ENCODE data around the gene SLC18A2. TPM values are rescaled to one million over a fixed set of nuclear protein-coding genes. Genes with fewer than 3 reads are reported as not detected.

Gene SLC18A2
- total RNA-seq, 1 experiment from 2014 or later: not detected

DNA sequence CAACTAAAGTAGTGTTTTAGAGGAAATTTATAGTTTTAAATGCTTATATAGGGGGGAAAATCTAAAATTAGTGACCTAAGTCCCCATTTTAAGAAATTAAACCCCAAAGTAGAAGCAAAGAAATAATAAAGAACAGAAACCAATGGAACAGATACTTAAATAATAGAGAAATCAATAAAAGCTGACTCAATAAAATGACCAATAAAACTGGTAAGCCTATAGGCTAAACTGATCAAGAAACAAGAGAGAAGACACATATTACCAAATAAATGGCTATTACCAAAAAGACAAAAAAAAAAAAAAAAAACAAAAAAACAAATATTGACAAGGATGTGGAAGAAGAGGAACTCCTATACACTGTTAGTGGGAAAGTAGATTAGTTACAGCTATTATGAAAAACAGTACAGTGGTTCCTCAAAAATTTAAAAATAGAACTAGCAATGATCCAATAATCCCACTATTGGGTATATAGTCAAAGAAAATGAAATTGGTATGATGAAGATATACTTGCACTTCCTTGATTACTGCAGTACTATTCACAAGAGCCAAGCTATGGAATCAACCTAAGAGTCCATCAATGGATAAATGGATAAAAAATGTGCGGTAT, 53.2 kb downstream of the SLC18A2 start:
- intact Hi-C loops (cut with micrococcal nuclease; ENCODE audit: unreplicated experiment) (no loop called here), in situ Hi-C loops (cut with HindIII; ENCODE audit: low pct_unique_long_range_greater_than_20kb, low sequenced_read_pairs) (no loop called here)
- H3K27me3 ChIP-seq (ENCODE audit: control insufficient read depth, insufficient read depth, low read length): no peaks in the 10 kb centered on the region
- H3K4me1 ChIP-seq (ENCODE audit: control insufficient read depth, insufficient read depth, low read length): no peaks in the 10 kb centered on the region
- CTCF ChIA-PET: no interaction called here
- BruUV-seq (replicated peaks): no TSS peak
- H3K27ac ChIP-seq (ENCODE audit: low read length): no peak overlapping the region
- no peak overlapping the region for H3K4me3 ChIP-seq (ENCODE audit: low read depth in 2 of 2, low read length in 2 of 2)
- DNase-seq (ENCODE audit: low read depth, low spot score) (no peak), ATAC-seq (no peak)
- POLR2A ChIA-PET: no interaction called here
- H3K36me3 ChIP-seq (ENCODE audit: control insufficient read depth, insufficient read depth, low read length): no peaks in the 10 kb centered on the region
- no peaks in the 10 kb centered on the region for H3K9me3 ChIP-seq (ENCODE audit: control insufficient read depth, insufficient read depth, low read depth, low read length)
- no peak for TF ChIP-seq POLR2AphosphoS5 (IDR thresholded peaks at IDR 0.05; ENCODE audit: low read depth, low read length)
- TF ChIP-seq, protein P1, sequence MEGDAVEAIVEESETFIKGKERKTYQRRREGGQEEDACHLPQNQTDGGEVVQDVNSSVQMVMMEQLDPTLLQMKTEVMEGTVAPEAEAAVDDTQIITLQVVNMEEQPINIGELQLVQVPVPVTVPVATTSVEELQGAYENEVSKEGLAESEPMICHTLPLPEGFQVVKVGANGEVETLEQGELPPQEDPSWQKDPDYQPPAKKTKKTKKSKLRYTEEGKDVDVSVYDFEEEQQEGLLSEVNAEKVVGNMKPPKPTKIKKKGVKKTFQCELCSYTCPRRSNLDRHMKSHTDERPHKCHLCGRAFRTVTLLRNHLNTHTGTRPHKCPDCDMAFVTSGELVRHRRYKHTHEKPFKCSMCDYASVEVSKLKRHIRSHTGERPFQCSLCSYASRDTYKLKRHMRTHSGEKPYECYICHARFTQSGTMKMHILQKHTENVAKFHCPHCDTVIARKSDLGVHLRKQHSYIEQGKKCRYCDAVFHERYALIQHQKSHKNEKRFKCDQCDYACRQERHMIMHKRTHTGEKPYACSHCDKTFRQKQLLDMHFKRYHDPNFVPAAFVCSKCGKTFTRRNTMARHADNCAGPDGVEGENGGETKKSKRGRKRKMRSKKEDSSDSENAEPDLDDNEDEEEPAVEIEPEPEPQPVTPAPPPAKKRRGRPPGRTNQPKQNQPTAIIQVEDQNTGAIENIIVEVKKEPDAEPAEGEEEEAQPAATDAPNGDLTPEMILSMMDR (IDR thresholded peaks at IDR 0.05): no peak
- no peak for TF ChIP-seq TCF7L2 (IDR thresholded peaks at IDR 0.05; ENCODE audit: low read depth, low read length)
- TF ChIP-seq, protein P2, sequence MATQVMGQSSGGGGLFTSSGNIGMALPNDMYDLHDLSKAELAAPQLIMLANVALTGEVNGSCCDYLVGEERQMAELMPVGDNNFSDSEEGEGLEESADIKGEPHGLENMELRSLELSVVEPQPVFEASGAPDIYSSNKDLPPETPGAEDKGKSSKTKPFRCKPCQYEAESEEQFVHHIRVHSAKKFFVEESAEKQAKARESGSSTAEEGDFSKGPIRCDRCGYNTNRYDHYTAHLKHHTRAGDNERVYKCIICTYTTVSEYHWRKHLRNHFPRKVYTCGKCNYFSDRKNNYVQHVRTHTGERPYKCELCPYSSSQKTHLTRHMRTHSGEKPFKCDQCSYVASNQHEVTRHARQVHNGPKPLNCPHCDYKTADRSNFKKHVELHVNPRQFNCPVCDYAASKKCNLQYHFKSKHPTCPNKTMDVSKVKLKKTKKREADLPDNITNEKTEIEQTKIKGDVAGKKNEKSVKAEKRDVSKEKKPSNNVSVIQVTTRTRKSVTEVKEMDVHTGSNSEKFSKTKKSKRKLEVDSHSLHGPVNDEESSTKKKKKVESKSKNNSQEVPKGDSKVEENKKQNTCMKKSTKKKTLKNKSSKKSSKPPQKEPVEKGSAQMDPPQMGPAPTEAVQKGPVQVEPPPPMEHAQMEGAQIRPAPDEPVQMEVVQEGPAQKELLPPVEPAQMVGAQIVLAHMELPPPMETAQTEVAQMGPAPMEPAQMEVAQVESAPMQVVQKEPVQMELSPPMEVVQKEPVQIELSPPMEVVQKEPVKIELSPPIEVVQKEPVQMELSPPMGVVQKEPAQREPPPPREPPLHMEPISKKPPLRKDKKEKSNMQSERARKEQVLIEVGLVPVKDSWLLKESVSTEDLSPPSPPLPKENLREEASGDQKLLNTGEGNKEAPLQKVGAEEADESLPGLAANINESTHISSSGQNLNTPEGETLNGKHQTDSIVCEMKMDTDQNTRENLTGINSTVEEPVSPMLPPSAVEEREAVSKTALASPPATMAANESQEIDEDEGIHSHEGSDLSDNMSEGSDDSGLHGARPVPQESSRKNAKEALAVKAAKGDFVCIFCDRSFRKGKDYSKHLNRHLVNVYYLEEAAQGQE (IDR thresholded peaks at IDR 0.05; ENCODE audit: insufficient read depth in 1 of 2, low read depth in 2 of 2, low read length in 1 of 2): no peak
- no peak for TF ChIP-seq SIN3A (IDR thresholded peaks at IDR 0.05; ENCODE audit: borderline replicate concordance, insufficient read depth, low read depth, low read length)

DNA sequence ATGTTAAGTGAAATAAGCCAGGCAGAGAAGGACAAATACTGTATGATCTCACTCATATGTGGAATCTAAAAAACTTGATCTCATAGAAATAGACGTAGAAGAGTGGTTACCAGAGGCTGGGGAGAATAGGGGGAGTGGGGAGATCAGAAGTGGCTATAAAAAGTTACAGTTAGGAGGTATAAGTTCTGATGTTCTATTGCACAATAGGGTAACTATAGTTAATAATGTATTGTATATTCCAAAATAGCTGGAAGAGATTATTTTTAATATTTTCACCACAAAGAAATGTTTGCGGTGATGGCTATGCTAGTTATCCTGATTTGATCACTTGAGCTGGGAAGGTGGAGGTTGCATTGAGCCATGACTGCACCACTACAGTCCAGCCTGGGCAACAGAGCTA, 53.8 kb downstream of the SLC18A2 start:
- Histone ChIP-seq H3K4me1 (ENCODE audit: control insufficient read depth, insufficient read depth, low read length) (no peaks in the 10 kb centered on the region), H3K36me3 (ENCODE audit: control insufficient read depth, insufficient read depth, low read length) (no peaks in the 10 kb centered on the region), H3K4me3 (ENCODE audit: low read depth in 2 of 2, low read length in 2 of 2) (no peak overlapping the region), H3K27ac (ENCODE audit: low read length) (no peak overlapping the region), H3K27me3 (ENCODE audit: control insufficient read depth, insufficient read depth, low read length) (no peaks in the 10 kb centered on the region), H3K9me3 (ENCODE audit: control insufficient read depth, insufficient read depth, low read depth, low read length) (no peaks in the 10 kb centered on the region)
- DNase-seq (ENCODE audit: low read depth, low spot score) (no peak), ATAC-seq (no peak)
- POLR2A ChIA-PET: no interaction called here
- no peak for TF ChIP-seq TCF7L2 (IDR thresholded peaks at IDR 0.05; ENCODE audit: low read depth, low read length)
- TF ChIP-seq, protein P2 (IDR thresholded peaks at IDR 0.05; ENCODE audit: insufficient read depth in 1 of 2, low read depth in 2 of 2, low read length in 1 of 2): no peak
- no peak for TF ChIP-seq POLR2AphosphoS5 (IDR thresholded peaks at IDR 0.05; ENCODE audit: low read depth, low read length)
- TF ChIP-seq, protein P1 (IDR thresholded peaks at IDR 0.05): no peak
- no peak for TF ChIP-seq SIN3A (IDR thresholded peaks at IDR 0.05; ENCODE audit: borderline replicate concordance, insufficient read depth, low read depth, low read length)
- intact Hi-C loops (cut with micrococcal nuclease; ENCODE audit: unreplicated experiment) (no loop called here), in situ Hi-C loops (cut with HindIII; ENCODE audit: low pct_unique_long_range_greater_than_20kb, low sequenced_read_pairs) (no loop called here)
- CTCF ChIA-PET: no interaction called here
- BruUV-seq (replicated peaks): no TSS peak
